HG02642 (cell line): ENCODE measurements around the gene PHACTR4.
"Not testable (repeated sequence)": the region's sequence is repeated elsewhere in the genome, so short reads cannot be mapped to it uniquely, and the experiment has no call there.

Experiments used
- ATAC-seq: cut with Tn5 transposase; IDR thresholded peaks from one replicate; pipeline ENCODE4 v1.9.1; 2021; ENCODE audit warnings: mild to moderate bottlenecking; ENCODE audit not compliant: unreplicated experiment, poor library complexity

PHACTR4 gene

GRCh38 chr1:28428012-28428411 lies 58.5 kb downstream of the PHACTR4 start:
- ATAC-seq = no peak

DNA sequence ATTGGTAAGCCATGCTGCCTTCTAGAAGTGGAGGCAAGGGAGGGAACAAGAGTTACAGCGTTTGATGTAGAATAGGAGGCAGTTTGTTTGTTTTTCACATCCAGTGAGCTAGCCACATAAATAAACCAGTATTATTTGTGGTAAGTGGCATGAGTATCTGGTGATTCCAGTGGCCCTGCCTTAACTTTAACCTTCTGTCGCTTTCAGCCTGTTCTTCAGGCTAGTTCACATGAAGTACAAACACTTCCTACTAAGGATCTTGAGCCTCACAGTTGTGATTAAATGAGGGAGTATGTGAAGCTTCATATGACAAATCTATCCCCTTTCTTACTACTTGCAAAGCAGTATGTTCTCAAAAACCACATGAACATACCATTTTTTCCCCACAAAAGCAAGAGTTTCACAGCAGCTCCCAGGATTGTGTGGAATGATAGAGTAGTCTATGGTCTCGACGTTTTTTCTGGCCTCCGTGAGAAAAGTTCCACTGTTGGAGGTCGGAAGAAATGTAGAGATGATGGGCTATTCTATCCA lies 59.5 kb downstream of the PHACTR4 start:
- ATAC-seq = no peak

GRCh38 chr1:28436211-28436769 lies 66.8 kb downstream of the PHACTR4 start:
- ATAC-seq = no peak

DNA sequence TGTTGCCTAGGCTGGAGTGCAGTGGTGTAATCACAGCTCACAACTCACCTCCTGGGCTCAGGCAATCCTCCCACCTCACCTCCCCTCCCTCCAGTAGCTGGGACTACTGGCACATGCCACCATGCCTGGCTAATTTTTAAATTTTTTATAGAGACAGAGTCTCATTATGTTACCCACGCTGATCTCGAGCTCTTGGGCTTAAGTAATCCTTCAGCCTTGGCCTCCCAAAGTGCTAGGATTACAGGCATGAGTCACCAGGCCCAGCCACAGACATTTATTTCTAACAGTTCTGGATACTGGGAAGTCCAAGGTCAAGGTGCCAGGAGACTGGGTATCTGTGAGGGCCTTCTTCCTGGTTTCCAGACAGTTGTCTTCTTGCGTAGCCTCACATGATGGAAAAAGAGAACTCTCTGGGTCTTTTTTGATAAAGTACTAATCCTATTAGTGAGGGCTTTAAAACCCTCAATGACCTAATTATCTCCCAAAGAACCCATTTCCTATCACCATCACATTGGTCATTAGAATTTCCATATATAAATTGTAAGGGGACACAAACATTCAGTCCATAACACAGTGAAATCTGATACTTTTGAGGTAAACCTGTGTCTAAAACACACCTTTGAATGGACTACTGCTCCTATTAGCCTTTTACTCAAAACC lies 67.9 kb downstream of the PHACTR4 start:
- ATAC-seq = no peak

GRCh38 chr1:28437924-28438699 lies 68.6 kb downstream of the PHACTR4 start:
- ATAC-seq = peak; percentile 51

GRCh38 chr1:28439320-28439719 lies 69.8 kb downstream of the PHACTR4 start:
- ATAC-seq = no peak

GRCh38 chr1:28441674-28442073 lies 72.1 kb downstream of the PHACTR4 start:
- no peak for ATAC-seq

DNA sequence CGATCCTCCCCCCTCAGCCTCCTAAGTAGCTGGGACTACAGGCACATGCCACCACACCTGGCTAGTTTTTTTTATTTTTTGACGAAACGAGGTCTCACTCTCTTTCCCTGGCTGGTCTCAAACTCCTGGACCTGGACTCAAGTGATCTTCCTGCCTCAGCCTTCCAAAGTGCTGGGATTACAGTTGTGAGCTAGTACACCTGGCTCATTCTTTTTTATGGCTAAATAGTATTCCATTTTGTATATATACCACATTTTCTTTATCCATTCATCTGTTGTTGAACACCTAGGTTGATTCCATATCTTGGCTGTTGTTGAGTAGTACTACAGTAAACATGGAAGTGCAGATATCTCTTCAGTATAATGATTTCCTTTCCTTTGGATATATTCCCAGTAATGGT lies 74.0 kb downstream of the PHACTR4 start:
- ATAC-seq = no peak

- ATAC-seq = no peak
These were observed 78.1 kb downstream of the PHACTR4 start for GRCh38 chr1:28447679-28448078.

DNA sequence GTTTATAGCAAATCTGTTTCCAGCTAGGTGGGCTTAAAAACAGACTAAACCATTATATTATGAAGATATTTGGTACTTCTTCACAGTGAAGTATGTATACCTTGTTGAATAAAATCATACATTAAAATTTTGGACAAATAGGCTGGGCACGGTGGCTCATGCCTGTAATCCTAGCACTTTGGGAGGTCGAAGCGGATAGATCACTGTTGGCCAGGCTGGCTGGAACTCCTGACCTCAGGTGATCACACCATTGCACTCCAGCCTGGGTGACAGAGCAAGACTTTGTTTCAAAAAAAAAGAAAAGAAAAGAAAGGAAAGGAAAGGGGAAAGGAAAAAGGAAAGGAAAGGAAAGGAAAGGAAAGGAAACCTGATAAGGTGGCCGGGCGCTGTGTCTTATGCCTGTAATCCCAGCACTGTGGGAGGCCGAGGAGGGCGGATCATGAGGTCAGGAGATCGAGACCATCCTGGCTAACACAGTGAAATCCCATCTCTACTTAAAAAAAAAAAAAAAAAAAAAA lies 78.6 kb downstream of the PHACTR4 start:
- not testable (repeated sequence) for ATAC-seq

- no peak for ATAC-seq
These were observed 80.4 kb downstream of the PHACTR4 start for GRCh38 chr1:28449904-28450303.

DNA sequence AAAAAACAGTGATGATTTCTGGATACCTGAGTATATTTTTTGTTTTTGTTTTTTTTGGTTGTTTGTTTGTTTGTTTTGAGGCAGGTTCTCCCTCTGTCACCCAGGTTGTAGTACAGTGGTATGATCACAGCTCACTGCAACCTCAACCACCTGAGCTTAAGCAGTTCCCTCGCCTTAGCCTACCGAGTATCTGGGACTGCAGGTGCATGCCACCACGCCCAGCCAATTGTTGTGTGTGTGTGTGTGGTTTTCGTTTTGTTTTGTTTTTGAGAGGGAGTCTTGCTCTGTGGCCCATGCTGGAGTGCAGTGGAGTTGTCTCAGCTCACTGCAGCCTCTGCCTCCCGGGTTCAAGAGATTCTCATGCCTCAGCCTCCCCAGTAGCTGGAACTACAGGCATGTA lies 81.0 kb downstream of the PHACTR4 start:
- ATAC-seq = no peak

DNA sequence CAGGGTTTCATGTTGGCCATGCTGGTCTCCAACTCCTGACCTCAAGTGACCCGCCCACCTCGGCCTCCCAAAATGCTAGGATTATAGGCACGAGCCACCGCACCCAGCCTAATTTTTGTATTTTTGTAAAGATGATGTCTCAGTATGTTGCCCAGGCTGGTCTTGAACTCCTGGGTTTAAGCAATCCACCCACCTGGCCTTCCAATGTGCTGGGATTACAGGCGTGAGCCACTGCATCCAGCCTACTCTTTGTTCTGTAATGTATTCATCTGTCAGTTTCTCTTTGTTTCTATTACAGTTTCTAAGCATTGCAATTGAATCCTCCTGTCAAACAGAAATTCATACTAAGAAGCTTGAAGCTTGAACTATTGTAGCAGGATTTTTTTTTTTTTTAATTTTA lies 81.5 kb downstream of the PHACTR4 start:
- no peak for ATAC-seq

GRCh38 chr1:28456078-28456477 lies 86.5 kb downstream of the PHACTR4 start:
- no peak for ATAC-seq

DNA sequence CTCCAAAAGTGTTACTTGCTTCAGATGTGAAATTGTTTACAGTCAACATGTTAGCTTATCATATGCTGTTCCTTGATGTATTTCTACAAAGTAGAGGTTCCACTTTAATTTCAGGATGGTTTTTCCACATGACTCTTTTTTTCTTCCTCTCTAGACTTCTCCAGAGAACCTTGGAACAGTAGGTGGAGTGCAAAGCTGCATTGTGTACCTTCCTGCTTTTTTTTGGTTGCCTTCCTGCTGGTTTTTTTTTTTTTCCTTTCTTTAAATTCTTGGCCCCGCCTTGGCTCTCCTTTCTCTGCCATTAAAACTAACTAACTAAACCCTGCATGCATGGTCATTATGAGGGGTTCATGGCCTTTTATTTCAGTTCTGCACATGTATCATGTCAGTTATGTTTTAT lies 88.1 kb downstream of the PHACTR4 start:
- no peak for ATAC-seq

- ATAC-seq = no peak
These were observed 89.0 kb downstream of the PHACTR4 start for GRCh38 chr1:28458237-28459228.

DNA sequence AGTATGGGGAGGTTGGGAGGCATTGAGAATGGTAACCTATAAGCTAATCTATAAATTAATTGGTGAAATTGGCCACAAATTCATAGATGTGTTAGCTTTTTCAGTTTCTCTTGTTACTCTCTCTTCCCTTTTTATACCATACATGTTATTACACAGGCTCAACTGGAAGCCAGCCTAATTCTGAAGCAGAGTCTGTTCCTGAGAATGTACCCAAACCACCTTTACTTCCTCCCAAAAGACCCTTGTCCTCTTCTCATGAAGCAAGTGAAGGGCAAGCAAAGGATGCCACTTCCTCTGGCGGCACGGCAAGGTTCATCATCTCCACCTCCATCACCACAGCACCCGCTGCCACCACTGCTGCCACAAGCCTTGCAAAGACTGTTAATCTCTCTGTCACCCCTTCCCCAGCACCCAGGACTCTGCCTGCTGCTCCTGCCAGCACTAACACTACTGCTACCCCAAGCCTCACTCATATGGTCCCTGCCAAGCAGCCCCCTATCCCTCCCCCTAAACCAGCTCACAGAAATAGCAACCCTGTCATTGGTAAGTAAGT lies 96.8 kb downstream of the PHACTR4 start:
- ATAC-seq = no peak

- no peak for ATAC-seq
These were observed 100.6 kb downstream of the PHACTR4 start for GRCh38 chr1:28470146-28470545.

- not testable (repeated sequence) for ATAC-seq
These were observed 110.0 kb downstream of the PHACTR4 start for GRCh38 chr1:28479497-28479896.

- ATAC-seq = no peak
These were observed 110.8 kb downstream of the PHACTR4 start for GRCh38 chr1:28480308-28480707.
